ENCODE results near the gene MGARP. TPM values are rescaled to one million over a fixed set of nuclear protein-coding genes. Genes with fewer than 3 reads are reported as not detected.

The MGARP gene
- total and polyA plus RNA-seq, 4 donors, result 0.09 to 0.17 (median 0.09) TPM; not detected in 1

DNA sequence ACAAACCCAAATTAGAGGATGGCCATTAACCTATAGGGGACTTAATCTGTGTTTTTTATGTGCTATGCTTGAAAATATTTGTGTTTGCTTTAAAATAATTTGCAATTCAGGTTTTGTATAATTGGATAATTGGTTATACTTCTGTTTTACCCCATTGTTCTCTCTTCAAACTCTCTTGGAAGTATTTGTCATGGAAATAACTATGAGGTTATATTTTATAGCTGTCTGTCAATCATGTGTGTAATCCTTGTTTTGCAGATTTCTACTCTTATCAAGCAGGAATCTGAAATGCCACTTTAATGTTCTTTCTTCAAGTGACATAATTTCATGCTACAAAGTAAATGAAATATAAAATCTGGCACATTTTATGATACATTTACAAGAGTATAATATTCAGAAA lies 37.6 kb upstream of the MGARP start (continued):
- TF ChIP-seq JUND (IDR thresholded peaks at IDR 0.05), result no peak
- TF ChIP-seq, protein P1, sequence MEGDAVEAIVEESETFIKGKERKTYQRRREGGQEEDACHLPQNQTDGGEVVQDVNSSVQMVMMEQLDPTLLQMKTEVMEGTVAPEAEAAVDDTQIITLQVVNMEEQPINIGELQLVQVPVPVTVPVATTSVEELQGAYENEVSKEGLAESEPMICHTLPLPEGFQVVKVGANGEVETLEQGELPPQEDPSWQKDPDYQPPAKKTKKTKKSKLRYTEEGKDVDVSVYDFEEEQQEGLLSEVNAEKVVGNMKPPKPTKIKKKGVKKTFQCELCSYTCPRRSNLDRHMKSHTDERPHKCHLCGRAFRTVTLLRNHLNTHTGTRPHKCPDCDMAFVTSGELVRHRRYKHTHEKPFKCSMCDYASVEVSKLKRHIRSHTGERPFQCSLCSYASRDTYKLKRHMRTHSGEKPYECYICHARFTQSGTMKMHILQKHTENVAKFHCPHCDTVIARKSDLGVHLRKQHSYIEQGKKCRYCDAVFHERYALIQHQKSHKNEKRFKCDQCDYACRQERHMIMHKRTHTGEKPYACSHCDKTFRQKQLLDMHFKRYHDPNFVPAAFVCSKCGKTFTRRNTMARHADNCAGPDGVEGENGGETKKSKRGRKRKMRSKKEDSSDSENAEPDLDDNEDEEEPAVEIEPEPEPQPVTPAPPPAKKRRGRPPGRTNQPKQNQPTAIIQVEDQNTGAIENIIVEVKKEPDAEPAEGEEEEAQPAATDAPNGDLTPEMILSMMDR (IDR thresholded peaks at IDR 0.05; ENCODE audit: low read depth, low read length, missing input control), result no peak
- TF ChIP-seq SP1 (IDR thresholded peaks at IDR 0.05), result no peak

DNA sequence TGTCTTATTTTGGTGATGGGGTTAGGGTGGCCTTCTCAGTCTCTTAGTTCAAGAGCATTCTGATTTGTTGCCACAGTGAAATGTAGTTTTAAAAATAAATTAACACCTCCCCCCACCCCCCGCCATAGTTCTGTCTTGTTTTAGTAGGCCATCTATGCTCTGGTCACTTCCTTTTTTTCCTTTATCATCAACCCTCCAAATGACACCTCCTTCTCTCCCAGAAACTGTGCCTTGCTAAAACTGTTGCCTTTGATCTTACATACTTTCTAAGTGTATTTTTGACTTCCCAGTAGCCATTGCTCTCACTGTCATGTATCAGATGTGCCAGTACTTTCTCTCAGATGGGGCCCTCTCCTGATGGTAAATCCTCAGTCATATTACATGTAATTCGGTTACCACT lies 36.7 kb upstream of the MGARP start:
- Histone ChIP-seq H3K9ac (ENCODE audit: low read depth in 1 of 2, low read length in 2 of 2) (no peak overlapping the region), H3K27me3 (ENCODE audit: control insufficient read depth in 4 of 4, insufficient read depth in 4 of 4, low read length in 3 of 4) (no peaks in the 10 kb centered on the region), H3K36me3 (ENCODE audit: control insufficient read depth in 4 of 4, insufficient read depth in 3 of 4, low read depth in 1 of 4, low read length in 3 of 4) (peaks cover 0 to 2% (median 0%) of the 10 kb centered on the region in 4 donors), H3K27ac (ENCODE audit: low read depth in 1 of 2, low read length in 2 of 2) (no peak overlapping the region), H3K4me1 (ENCODE audit: control insufficient read depth in 4 of 4, insufficient read depth in 4 of 4, low read length in 3 of 4) (peaks cover 0 to 23% (median 11%) of the 10 kb centered on the region in 4 donors), H3K9me3 (ENCODE audit: control insufficient read depth in 4 of 4, low read length in 3 of 4) (no peaks in the 10 kb centered on the region), H3K4me3 (ENCODE audit: low read depth in 1 of 3, low read length in 3 of 3) (no peak overlapping the region)
- DNase-seq (ENCODE audit: low spot score), result no peak
- TF ChIP-seq SP1 (IDR thresholded peaks at IDR 0.05) (no peak), HNF4A (conservative IDR thresholded peaks at IDR 0.05) (no peak), FOXA1 (IDR thresholded peaks at IDR 0.05) (no peak), HNF4G (IDR thresholded peaks at IDR 0.05) (no peak), TAF1 (conservative IDR thresholded peaks at IDR 0.05) (no peak), EGR1 (IDR thresholded peaks at IDR 0.05; ENCODE audit: low read depth in 2 of 2) (no peak), RAD21 (IDR thresholded peaks at IDR 0.05) (no peak), RXRA (IDR thresholded peaks at IDR 0.05) (no peak)
- TF ChIP-seq, protein P2, sequence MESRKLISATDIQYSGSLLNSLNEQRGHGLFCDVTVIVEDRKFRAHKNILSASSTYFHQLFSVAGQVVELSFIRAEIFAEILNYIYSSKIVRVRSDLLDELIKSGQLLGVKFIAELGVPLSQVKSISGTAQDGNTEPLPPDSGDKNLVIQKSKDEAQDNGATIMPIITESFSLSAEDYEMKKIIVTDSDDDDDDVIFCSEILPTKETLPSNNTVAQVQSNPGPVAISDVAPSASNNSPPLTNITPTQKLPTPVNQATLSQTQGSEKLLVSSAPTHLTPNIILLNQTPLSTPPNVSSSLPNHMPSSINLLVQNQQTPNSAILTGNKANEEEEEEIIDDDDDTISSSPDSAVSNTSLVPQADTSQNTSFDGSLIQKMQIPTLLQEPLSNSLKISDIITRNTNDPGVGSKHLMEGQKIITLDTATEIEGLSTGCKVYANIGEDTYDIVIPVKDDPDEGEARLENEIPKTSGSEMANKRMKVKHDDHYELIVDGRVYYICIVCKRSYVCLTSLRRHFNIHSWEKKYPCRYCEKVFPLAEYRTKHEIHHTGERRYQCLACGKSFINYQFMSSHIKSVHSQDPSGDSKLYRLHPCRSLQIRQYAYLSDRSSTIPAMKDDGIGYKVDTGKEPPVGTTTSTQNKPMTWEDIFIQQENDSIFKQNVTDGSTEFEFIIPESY (IDR thresholded peaks at IDR 0.05), result no peak
- TF ChIP-seq, protein P3, sequence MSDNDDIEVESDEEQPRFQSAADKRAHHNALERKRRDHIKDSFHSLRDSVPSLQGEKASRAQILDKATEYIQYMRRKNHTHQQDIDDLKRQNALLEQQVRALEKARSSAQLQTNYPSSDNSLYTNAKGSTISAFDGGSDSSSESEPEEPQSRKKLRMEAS (IDR thresholded peaks at IDR 0.05), result no peak
- WGBS, result 96% methylated on average over 2 of the region's 2 CpGs

DNA sequence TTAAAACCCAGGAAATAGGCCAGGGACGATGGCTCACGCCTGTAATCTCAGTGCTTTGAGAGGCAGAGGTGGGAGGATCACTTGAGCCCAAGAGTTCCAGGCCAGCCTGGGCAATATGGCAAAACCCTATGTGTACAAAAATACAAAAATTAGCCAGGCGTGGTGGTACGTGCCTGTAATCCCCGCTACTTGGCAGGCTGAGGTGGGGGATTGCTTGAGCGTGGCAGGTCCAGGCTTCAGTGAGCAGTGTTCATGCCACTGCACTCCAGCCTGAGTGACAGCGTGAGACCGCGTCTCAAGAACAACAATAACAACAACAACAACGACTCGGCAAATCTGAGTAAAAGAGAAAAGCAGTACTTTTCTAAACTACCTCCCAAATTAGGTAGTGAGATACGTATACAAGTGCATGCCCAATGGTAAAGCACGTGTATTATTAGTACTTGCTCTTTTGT lies 35.2 kb upstream of the MGARP start:
- no peak for DNase-seq (ENCODE audit: low spot score)
- Histone ChIP-seq H3K4me3 (ENCODE audit: low read depth in 1 of 3, low read length in 3 of 3) (no peak overlapping the region), H3K9me3 (ENCODE audit: control insufficient read depth in 4 of 4, low read length in 3 of 4) (no peaks in the 10 kb centered on the region), H3K36me3 (ENCODE audit: control insufficient read depth in 4 of 4, insufficient read depth in 3 of 4, low read depth in 1 of 4, low read length in 3 of 4) (peaks cover 0 to 2% (median 0%) of the 10 kb centered on the region in 4 donors), H3K27me3 (ENCODE audit: control insufficient read depth in 4 of 4, insufficient read depth in 4 of 4, low read length in 3 of 4) (no peaks in the 10 kb centered on the region), H3K4me1 (ENCODE audit: control insufficient read depth in 4 of 4, insufficient read depth in 4 of 4, low read length in 3 of 4) (peaks cover 0 to 23% (median 11%) of the 10 kb centered on the region in 4 donors), H3K9ac (ENCODE audit: low read depth in 1 of 2, low read length in 2 of 2) (no peak overlapping the region), H3K27ac (ENCODE audit: low read depth in 1 of 2, low read length in 2 of 2) (no peak overlapping the region)
- 91% methylated on average over 13 of the region's 13 CpGs for WGBS
- TF ChIP-seq EGR1 (IDR thresholded peaks at IDR 0.05; ENCODE audit: low read depth in 2 of 2) (no peak), GABPA (IDR thresholded peaks at IDR 0.05 in 1 of 2, conservative IDR thresholded peaks at IDR 0.05 in 1 of 2) (no peak), TAF1 (conservative IDR thresholded peaks at IDR 0.05) (no peak), NR2F2 (IDR thresholded peaks at IDR 0.05) (no peak), YY1 (IDR thresholded peaks at IDR 0.05) (no peak), FOXA1 (IDR thresholded peaks at IDR 0.05) (no peak), JUND (IDR thresholded peaks at IDR 0.05) (no peak), REST (IDR thresholded peaks at IDR 0.05) (no peak), HNF4A (conservative IDR thresholded peaks at IDR 0.05) (no peak), FOXA2 (IDR thresholded peaks at IDR 0.05) (no peak)
- TF ChIP-seq, protein P1 (IDR thresholded peaks at IDR 0.05; ENCODE audit: low read depth, low read length, missing input control), result no peak
- TF ChIP-seq, protein P2 (IDR thresholded peaks at IDR 0.05), result no peak
